Subcutaneous adipose tissue (tissue), 4 donors: ENCODE results near the gene FAM83F. TPM values are rescaled to one million over a fixed set of nuclear protein-coding genes. Genes with fewer than 3 reads are reported as not detected.

Source experiments
- total RNA-seq, 4 donors: library from RNA; depleted of rRNA; stranded (reverse); fragments of >200 nt; gene quantifications; one replicate each; pipeline ENCODE4 v1.1.0, GENCODE V29; 2016
- TF ChIP-seq, protein P1 (sequence below): fragments of 450-650 bp; IDR thresholded peaks from one replicate; pipeline ENCODE4 v1.5.1; 2016; ENCODE audit warnings: low read depth, mild to moderate bottlenecking, control low read depth, antibody characterized with exemption, moderate library complexity

Gene FAM83F
- total RNA-seq, 4 donors from 2014 or later, result 0.17 to 6.8 (median 3.0) TPM

DNA sequence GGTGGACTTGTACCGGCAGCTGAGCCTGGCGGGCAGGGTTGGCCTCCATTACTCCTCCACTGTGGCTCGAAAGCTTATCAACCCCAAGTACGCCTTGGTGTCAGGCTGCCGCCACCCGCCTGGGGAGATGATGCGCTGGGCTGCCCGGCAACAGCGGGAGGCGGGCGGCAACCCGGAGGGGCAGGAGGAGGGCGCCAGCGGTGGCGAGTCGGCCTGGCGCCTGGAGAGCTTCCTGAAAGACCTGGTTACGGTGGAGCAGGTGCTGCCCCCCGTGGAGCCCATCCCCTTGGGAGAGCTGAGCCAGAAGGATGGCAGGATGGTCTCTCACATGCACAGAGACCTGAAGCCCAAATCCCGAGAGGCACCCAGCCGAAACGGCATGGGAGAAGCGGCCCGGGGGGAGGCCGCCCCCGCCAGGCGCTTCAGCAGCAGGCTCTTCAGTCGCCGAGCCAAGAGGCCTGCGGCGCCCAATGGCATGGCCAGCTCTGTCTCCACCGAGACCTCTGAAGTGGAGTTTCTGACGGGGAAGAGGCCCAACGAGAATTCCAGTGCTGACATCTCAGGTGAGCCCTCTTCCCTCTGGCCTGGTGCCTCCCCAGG, 26.7 kb downstream of the FAM83F start:
- TF ChIP-seq, protein P1, sequence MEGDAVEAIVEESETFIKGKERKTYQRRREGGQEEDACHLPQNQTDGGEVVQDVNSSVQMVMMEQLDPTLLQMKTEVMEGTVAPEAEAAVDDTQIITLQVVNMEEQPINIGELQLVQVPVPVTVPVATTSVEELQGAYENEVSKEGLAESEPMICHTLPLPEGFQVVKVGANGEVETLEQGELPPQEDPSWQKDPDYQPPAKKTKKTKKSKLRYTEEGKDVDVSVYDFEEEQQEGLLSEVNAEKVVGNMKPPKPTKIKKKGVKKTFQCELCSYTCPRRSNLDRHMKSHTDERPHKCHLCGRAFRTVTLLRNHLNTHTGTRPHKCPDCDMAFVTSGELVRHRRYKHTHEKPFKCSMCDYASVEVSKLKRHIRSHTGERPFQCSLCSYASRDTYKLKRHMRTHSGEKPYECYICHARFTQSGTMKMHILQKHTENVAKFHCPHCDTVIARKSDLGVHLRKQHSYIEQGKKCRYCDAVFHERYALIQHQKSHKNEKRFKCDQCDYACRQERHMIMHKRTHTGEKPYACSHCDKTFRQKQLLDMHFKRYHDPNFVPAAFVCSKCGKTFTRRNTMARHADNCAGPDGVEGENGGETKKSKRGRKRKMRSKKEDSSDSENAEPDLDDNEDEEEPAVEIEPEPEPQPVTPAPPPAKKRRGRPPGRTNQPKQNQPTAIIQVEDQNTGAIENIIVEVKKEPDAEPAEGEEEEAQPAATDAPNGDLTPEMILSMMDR, result no peak

GRCh38 chr22:40022536-40023240, 27.9 kb downstream of the FAM83F start:
- TF ChIP-seq, protein P1, result no peak

- TF ChIP-seq, protein P1, result no peak
Measured at GRCh38 chr22:40023341-40023841, 28.6 kb downstream of the FAM83F start.

- TF ChIP-seq, protein P1, result no peak
Measured at GRCh38 chr22:40024201-40025061, 29.7 kb downstream of the FAM83F start.

DNA sequence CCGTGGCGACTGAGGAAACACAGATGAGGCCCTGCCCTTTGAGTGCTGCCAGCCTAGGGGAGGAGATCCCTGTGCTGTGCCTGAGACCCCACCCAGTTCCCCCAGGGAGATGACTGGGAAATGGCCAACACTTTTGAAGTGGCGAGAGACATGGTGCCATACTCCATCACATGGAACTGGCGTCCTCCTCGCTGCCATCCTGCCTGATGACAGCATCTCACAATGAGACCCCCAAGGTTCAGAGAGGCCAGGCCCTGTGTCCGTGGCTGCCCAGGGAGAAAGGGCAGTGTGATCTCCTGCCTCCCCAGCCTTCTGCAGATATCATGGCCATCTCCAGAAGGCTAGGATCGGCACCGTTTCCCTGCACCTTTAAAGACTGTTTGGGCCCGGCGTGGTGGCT, 31.1 kb downstream of the FAM83F start:
- TF ChIP-seq, protein P1, result no peak

DNA sequence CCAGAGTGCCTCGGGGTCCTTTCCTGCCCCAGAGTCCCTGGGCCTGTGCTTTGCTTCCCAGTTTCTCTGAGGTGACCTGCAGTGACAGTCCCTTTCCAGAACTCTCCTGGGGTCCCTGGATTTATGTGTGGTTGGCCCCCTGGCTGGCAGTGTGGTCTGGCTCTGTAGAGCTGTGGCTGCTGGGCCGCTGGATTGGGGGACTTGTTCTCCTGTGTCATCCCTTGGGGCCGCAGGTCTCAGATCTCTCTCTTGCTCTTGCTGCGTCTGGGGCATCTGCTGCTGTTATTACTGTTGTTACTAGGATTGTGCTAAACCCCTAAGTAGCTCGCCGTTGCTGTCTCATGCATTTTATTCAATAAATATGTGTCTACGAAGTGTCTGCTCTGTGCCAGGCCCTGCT, 31.9 kb downstream of the FAM83F start:
- TF ChIP-seq, protein P1, result no peak
